ACC112 (cell line): ENCODE results near the gene NMU.
"Not testable (repeated sequence)": the region's sequence is repeated elsewhere in the genome, so short reads cannot be mapped to it uniquely, and the experiment has no call there.

Experiments used
- H2AFZ ChIP-seq: fragments of 200-600 bp; sonication (generic); one replicate; pipeline ENCODE4 v1.6.0; 2017; ENCODE audit warnings: antibody characterized with exemption, low read length; ENCODE audit not compliant: unreplicated experiment
- H3K27ac ChIP-seq: fragments of 200-600 bp; sonication (generic); 2 replicates; pipeline ENCODE4 v1.5.1; 2014; ENCODE audit warnings: low read depth, mild to moderate bottlenecking, antibody characterized with exemption, low read length, moderate library complexity
- H3K27me3 ChIP-seq: fragments of 200-600 bp; sonication (generic); 2 replicates; pipeline ENCODE4 v1.6.1; 2014; ENCODE audit warnings: mild to moderate bottlenecking, antibody characterized with exemption, low read length, moderate library complexity, mixed read lengths; ENCODE audit not compliant: insufficient read depth
- H3K36me3 ChIP-seq: fragments of 200-600 bp; sonication (generic); 2 replicates; pipeline ENCODE4 v1.6.1; 2016; ENCODE audit warnings: mild to moderate bottlenecking, antibody characterized with exemption, low read length, moderate library complexity, mixed read lengths; ENCODE audit not compliant: insufficient read depth
- H3K4me1 ChIP-seq: fragments of 200-600 bp; sonication (generic); one replicate; pipeline ENCODE4 v1.6.1; 2016; ENCODE audit warnings: low read length, mixed read lengths; ENCODE audit not compliant: insufficient read depth, unreplicated experiment, control insufficient read depth
- H3K4me3 ChIP-seq: fragments of 200-600 bp; sonication (generic); 2 replicates; pipeline ENCODE4 v1.5.1; 2014; ENCODE audit warnings: mild to moderate bottlenecking, low read depth, low read length
- H3K79me2 ChIP-seq: fragments of 200-600 bp; sonication (generic); one replicate; pipeline ENCODE4 v1.6.0; 2016; ENCODE audit warnings: low read length; ENCODE audit not compliant: control insufficient read depth, unreplicated experiment, insufficient read depth

Gene NMU

DNA sequence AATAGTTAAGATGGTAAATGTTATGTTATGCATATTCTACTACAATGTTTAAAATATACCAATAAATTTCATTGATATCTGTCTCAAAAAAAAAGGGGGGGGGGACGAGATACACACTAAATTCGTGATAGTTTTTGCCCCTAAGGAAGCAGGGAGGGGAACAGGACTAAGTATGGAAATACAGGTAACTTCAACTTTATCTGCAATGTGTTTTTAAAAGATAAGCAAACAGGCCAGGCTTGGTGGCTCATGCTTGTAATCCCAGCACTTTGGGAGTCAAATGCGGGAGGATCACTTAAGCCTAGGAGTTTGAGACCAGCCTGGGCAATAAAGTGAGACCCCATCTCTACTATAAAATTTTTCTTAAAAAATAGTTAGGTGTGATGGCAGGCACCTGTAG, 76.0 kb downstream of the NMU start:
- H2AFZ ChIP-seq: no peak overlapping the region
- no peaks in the 10 kb centered on the region for H3K4me1 ChIP-seq
- H3K27ac ChIP-seq: no peak overlapping the region
- H3K36me3 ChIP-seq: no peaks in the 10 kb centered on the region
- H3K79me2 ChIP-seq: no peaks in the 10 kb centered on the region
- H3K4me3 ChIP-seq: no peak overlapping the region
- no peaks in the 10 kb centered on the region for H3K27me3 ChIP-seq

DNA sequence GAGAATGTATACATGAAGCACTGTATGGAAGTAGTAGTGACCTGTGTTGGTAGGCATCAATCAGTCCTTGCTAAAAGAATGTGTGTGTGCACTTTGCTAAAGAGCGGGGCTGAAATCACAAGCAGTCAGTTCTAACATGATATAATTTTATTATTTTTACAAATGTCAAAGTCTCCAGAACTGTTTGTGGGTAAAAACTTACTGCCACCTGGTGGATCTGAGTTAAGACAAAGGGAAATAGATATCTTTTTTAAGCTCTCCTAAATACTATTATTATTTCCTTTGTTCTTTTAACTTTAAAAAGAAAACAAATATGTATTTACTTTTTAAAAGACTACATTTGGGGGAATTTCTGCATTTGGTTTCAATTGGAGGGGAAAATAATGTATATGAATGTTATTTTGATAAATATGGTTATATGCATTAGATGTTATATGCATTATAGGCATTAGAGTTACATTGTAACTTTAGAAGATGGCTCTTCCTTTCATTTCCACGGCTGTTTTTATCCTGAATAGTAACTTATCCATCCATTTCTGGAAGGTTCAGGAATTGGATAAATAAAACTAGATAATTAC, 81.6 kb downstream of the NMU start:
- no peak overlapping the region for H3K27ac ChIP-seq
- no peak overlapping the region for H2AFZ ChIP-seq
- H3K4me1 ChIP-seq: peaks cover 22% of the 10 kb centered on the region
- H3K4me3 ChIP-seq: peak overlapping the region; percentile 81; the same call in 1 of the 2 replicates
- no peaks in the 10 kb centered on the region for H3K36me3 ChIP-seq
- H3K79me2 ChIP-seq: no peaks in the 10 kb centered on the region
- H3K27me3 ChIP-seq: no peaks in the 10 kb centered on the region

DNA sequence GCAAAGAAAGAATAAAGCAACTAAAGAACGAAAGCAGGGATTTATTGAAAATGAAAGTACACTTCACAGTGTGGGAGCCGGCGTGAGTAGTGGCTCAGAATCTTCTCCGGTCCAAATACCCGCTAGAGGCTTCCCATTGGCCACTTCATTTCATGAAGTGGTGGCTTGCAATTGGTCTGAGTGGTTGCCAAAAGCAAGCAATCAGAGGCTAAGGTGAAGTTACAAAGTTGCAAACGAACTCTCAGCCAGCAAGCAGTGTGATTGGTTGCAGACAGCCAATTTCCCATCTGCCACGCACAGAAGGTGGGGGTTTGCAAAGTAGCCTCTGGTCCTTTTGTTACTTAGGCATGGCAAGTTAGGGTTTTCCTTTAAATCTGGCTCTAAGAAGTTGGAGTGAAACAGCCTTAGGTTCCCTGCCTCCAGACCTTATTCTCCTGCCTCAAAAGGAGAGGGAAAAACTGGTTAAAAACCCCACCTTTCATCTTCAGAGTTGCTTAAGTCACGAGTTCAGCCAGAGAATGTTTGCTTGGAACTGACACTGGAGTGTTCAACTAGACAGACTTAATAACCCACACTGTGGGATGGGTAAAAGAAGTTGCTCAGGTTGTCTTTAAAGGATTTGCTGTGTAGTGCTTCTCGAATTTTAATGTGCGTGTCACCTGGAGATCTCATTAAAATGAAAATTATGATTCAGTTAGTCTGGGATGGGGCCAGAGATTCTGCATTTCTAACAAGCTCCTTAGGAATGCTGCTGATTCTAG, 82.5 kb downstream of the NMU start:
- Histone ChIP-seq H3K36me3 (no peaks in the 10 kb centered on the region), H3K27ac (peak overlapping the region; percentile 69), H3K79me2 (no peaks in the 10 kb centered on the region), H3K4me3 (peak overlapping the region; percentile 81), H3K27me3 (no peaks in the 10 kb centered on the region), H3K4me1 (peaks cover 28% of the 10 kb centered on the region), H2AFZ (peak overlapping the region; percentile 97)

GRCh38 chr4:55551964-55552363, 84.1 kb downstream of the NMU start:
- not testable (repeated sequence) for H3K4me3 ChIP-seq, H3K27me3 ChIP-seq, H2AFZ ChIP-seq, H3K79me2 ChIP-seq, H3K27ac ChIP-seq, H3K36me3 ChIP-seq
- peaks cover 35% of the 10 kb centered on the region for H3K4me1 ChIP-seq

GRCh38 chr4:55549888-55550287, 86.2 kb downstream of the NMU start:
- Histone ChIP-seq H3K36me3 (no peaks in the 10 kb centered on the region), H3K4me3 (0 out of 2 replicates have a peak overlapping the region, but pooled peaks have one; percentile 7), H3K27me3 (no peaks in the 10 kb centered on the region), H3K27ac (peak overlapping the region; percentile 15; the same call in 1 of the 2 replicates), H3K4me1 (peaks cover 35% of the 10 kb centered on the region), H2AFZ (no peak overlapping the region), H3K79me2 (peaks cover 10% of the 10 kb centered on the region)

DNA sequence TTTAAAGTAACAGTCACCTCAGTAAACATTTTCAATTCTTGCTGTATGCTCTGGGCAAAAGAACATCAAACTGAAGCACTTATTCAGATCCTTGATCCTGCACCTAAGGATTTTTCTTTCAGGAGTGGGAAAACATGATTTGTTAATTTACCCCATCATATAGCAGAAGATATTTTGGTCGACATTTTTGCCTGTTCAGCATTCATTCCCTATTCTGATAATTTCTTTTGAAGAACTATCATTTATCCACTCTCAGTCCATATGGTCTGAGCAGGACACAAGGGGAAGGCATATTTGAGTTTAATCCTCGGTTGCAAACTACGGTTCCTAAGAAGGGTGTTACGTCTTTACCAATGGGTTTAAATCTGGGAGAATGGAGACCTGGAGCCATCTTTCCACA, 88.2 kb downstream of the NMU start:
- no peaks in the 10 kb centered on the region for H3K36me3 ChIP-seq
- H3K4me3 ChIP-seq: peak overlapping the region; percentile 86
- H3K27me3 ChIP-seq: no peaks in the 10 kb centered on the region
- peak overlapping the region; percentile 88 for H3K27ac ChIP-seq
- peaks cover 41% of the 10 kb centered on the region for H3K4me1 ChIP-seq
- peaks cover 29% of the 10 kb centered on the region for H3K79me2 ChIP-seq
- peak overlapping the region; percentile 97 for H2AFZ ChIP-seq

GRCh38 chr4:55547466-55547770, 88.7 kb downstream of the NMU start:
- no peaks in the 10 kb centered on the region for H3K27me3 ChIP-seq
- H3K36me3 ChIP-seq: no peaks in the 10 kb centered on the region
- H3K4me3 ChIP-seq: peak overlapping the region; percentile 86
- H3K79me2 ChIP-seq: peaks cover 34% of the 10 kb centered on the region
- peaks cover 38% of the 10 kb centered on the region for H3K4me1 ChIP-seq
- peak overlapping the region; percentile 97 for H2AFZ ChIP-seq
- peak overlapping the region; percentile 88 for H3K27ac ChIP-seq

GRCh38 chr4:55546756-55547465, 89.2 kb downstream of the NMU start, which contains the start of gene CLOCK:
Gene CLOCK, minus strand, starts transcription at chr4:55546909. Its CDS starts 64,124 bp downstream, at chr4:55482785.
- Histone ChIP-seq H3K4me1 (peaks cover 38% of the 10 kb centered on the region), H3K79me2 (peaks cover 38% of the 10 kb centered on the region), H3K27me3 (no peaks in the 10 kb centered on the region), H2AFZ (peak within 1 kb of the TSS; percentile 97), H3K27ac (peak within 1 kb of the TSS; percentile 88), H3K4me3 (peak within 1 kb of the TSS; percentile 86), H3K36me3 (no peaks in the 10 kb centered on the region)

DNA sequence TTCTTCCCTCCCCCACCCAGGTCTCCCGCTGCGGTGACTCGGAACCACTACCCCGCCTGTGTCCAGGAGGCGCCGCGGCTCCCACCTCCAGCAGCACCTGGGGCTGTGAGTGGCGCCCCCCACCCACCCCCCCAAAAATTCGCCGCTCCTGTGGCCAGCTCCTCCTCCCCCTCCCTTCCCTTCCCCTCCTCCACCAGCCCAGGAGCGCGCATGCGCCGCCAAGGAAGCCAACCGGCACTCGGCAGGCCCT, 89.7 kb downstream of the NMU start:
- Histone ChIP-seq H3K4me1 (peaks cover 38% of the 10 kb centered on the region), H3K27me3 (no peaks in the 10 kb centered on the region), H2AFZ (no peak overlapping the region), H3K27ac (peak overlapping the region; percentile 88), H3K36me3 (no peaks in the 10 kb centered on the region), H3K79me2 (peaks cover 42% of the 10 kb centered on the region), H3K4me3 (peak overlapping the region; percentile 86)

- Histone ChIP-seq H3K4me3 (peak overlapping the region; percentile 86), H2AFZ (peak overlapping the region; percentile 71), H3K36me3 (no peaks in the 10 kb centered on the region), H3K4me1 (peaks cover 38% of the 10 kb centered on the region), H3K27me3 (no peaks in the 10 kb centered on the region), H3K79me2 (peaks cover 48% of the 10 kb centered on the region), H3K27ac (peak overlapping the region; percentile 88)
Measured at GRCh38 chr4:55545641-55546505, 90.2 kb downstream of the NMU start.
